AG10803 (cell line): ENCODE results near the gene IZUMO1R.
"Not testable (repeated sequence)": the region's sequence is repeated elsewhere in the genome, so short reads cannot be mapped to it uniquely, and the experiment has no call there.

Experiments
- DNase-seq: peaks from one replicate; pipeline ENCODE4 v3.0.0; 2010; ENCODE audit warnings: low read depth
- H3K4me3 ChIP-seq: 2 replicates; pipeline ENCODE4 v1.5.1; 2011; ENCODE audit warnings: mild to moderate bottlenecking, low read length, control low read depth
- TF ChIP-seq, protein P1 (sequence below): conservative IDR thresholded peaks from 2 replicates; pipeline ENCODE4 v1.5.1; 2011; ENCODE audit warnings: mild to moderate bottlenecking, low read length, control low read depth, inconsistent platforms

The IZUMO1R gene

DNA sequence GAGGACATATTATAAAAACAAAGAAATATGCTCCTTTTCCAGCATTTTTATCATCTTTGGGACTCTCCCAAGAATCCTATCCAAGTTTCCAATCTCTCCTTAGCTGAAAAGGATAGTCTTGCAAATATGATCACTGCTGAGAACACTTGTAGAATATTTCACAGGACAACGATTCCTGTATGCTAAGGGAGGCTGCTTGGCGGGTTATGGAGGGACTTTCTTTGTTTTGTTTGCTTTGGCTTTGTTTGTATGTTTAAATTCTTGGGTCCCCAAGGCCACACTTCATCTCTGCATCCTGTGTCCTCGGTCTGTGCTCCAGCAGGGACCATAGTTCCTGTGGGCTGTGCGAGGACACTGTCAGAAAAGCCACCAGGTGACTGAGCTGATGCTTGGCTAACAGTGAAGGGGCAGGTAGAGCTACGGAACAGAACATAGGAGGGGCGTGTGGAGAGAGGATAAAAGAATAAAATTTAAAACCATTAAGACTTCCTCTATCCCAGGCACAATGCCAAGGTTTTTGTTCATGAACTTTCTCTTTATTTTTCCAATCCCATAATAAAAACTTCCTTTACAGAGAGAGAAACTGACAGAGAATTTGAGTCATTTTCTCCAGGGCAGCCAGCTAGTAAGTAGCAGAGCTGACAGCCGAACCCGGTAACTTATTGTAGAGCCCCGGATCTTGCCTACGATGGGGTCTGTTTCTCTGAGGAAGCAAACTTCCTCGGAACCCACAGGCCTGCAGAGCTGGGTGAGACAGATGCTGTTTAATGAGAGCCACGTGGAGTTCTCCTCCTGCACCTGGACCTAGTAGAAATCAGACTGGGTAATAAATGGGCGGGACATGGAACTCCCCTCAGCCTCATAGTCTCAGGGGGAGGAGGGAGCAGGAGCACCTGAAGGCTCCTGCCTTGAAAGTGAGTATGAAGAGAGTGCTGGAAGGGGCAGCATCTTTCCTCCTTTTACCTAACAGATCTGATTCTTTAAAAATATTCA is at the start of gene IZUMO1R:
Gene IZUMO1R, plus strand, starts transcription at position 615 of the 993 bp plus-strand sequence. CDS start 1,057 bp downstream, outside the sequence.
- peak; percentile 3 for DNase-seq
- no peak within 1 kb of the TSS for H3K4me3 ChIP-seq
- TF ChIP-seq, protein P1, sequence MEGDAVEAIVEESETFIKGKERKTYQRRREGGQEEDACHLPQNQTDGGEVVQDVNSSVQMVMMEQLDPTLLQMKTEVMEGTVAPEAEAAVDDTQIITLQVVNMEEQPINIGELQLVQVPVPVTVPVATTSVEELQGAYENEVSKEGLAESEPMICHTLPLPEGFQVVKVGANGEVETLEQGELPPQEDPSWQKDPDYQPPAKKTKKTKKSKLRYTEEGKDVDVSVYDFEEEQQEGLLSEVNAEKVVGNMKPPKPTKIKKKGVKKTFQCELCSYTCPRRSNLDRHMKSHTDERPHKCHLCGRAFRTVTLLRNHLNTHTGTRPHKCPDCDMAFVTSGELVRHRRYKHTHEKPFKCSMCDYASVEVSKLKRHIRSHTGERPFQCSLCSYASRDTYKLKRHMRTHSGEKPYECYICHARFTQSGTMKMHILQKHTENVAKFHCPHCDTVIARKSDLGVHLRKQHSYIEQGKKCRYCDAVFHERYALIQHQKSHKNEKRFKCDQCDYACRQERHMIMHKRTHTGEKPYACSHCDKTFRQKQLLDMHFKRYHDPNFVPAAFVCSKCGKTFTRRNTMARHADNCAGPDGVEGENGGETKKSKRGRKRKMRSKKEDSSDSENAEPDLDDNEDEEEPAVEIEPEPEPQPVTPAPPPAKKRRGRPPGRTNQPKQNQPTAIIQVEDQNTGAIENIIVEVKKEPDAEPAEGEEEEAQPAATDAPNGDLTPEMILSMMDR: no peak

DNA sequence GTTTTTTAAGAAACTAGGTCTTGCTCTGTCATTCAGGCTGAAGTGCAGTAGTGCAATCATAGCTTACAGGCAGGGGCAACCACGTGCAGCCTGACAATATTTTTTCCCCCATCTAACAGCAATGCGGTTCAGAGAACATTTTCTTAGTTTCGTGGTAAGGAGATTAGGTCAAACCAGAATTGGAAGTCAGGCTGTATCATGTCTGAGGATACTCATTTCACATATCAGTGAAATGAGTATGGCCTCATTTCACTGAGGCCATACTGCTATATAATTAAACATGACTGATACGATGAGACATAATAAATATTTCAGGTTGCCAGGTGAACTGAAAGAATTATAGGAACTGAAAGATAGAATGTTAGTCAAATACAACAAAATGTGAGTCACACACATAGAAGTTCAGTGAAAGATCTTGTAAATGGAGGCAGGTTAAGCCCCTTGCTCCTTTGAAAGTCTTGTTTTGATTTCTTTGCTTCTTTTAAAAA is 32.5 kb upstream of the IZUMO1R start:
- TF ChIP-seq, protein P1: no peak
- H3K4me3 ChIP-seq: no peak overlapping the region
- DNase-seq: no peak

DNA sequence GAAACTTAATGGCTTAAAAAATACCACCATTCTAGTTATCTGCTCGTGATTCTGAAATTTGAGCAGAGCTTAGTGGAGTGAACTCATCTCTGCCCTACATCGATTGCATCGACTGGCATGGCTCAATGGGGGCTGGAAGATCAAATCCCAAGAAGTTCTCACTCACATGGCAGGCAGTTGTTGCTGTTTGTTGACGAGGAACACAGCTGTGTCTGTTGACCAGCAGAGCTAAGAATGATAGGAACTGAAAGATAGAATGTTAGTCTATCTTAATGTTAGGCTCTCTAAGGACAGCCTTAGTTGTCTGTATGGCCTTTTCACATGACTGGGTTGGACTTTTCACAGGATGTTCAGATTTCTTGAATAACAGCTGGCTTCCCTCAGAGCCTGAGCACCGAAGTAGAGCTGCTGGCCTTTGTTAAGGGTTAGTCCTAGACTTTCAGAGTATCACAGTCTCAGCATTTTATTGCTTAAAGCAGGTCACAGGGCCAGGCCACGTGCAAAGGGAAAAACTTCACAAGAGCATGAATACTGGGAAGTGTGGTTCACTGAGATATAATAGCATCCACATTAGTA is 31.6 kb upstream of the IZUMO1R start:
- DNase-seq: no peak
- H3K4me3 ChIP-seq: no peak overlapping the region
- TF ChIP-seq, protein P1: no peak

DNA sequence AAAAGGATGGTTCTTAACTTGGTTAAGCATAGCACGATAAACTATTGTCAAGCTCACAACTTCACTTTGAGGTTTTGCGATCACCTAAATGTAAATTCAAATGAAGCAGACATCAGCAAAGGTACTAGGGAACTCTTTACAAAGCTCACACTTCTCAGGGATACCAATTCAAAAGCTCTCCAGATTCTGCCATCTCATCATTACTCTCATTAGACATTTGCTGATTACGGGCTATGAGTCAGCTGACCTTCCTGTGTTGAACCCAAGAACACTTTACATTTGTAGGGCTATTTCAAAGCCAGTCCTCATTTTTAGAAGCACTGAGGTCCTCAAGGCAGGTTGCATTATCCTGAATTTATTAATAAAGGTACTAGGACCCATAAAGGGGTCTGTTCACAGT is 28.4 kb upstream of the IZUMO1R start:
- TF ChIP-seq, protein P1: no peak
- DNase-seq: no peak
- H3K4me3 ChIP-seq: no peak overlapping the region

DNA sequence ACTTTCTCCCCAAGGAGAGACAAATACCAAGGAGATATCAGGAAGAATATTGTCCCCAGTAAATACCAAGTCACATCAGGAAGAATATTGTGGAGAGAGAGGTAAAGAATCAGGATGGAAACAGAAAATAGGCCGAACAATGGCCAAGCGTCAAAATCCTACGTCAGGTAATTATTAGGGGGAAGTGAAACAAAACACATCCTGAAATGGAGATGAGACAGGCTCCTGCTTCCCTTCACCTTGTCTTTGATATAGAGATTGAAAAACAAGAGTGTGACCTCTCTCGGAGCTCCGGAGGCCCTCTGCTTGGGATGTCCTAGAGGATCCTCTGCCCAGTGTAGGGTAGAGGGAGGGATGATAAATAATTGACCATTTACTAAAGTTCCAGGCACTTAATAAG is 27.4 kb upstream of the IZUMO1R start:
- DNase-seq: no peak
- H3K4me3 ChIP-seq: no peak overlapping the region
- TF ChIP-seq, protein P1: no peak

DNA sequence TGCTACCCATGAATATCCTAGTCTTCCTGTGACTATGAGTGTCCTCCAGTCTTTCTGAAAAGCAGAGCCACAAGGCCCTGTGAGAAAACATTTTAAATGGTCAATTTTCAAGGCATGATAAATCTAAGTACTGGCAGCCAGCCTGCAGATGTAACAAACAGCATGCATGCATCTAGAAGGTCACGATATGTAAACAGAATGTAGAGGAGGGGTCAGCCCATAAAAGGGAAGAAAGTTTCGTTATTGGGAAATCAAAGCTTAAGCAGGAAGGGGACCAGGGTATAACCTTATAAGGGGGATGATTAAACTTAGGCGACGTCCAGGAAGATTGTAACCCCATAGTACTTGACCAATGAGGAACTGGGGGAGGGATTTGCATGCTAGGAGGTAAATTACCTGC is 26.2 kb upstream of the IZUMO1R start:
- H3K4me3 ChIP-seq, DNase-seq: not testable (repeated sequence)

DNA sequence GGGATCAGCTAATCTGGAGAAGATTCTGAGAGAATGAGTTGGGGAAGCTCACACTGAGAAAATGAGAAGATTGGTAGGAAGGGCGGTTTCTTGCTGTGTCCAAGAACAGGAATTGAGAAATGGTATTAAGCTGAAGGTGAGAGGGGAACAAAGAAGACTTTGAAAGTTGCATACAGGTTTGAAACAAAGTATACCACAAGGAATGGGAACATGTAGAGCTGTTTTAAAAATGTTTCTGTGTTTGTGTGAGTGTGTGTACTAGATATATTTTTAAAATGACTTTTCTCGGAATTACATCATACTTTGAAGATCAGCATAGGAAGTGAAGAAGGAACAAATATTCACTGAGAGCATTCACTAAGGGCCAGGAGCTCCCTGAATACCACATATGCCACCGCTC is 24.4 kb upstream of the IZUMO1R start:
- TF ChIP-seq, protein P1: no peak
- DNase-seq: no peak
- H3K4me3 ChIP-seq: no peak overlapping the region
